CD4-positive, alpha-beta T cell (primary cell): ENCODE results near the gene RANBP3. TPM values are rescaled to one million over a fixed set of nuclear protein-coding genes. Genes with fewer than 3 reads are reported as not detected.

Experiments used
- ATAC-seq: fragments of 200-7000 bp; cut with Tn5 transposase; one replicate; pipeline ENCODE4 v1.10.0; 2022; ENCODE audit warnings: mild to moderate bottlenecking; ENCODE audit not compliant: poor library complexity
- CTCF ChIA-PET: fragments of 350-600 bp; sonication (Branson Sonifier 250); formaldehyde crosslinking; loops from one replicate; lab custom pipeline; 2021; ENCODE audit warnings: antibody characterized with exemption, inconsistent platforms; lab: Charles Lee
- POLR2A ChIA-PET: fragments of 350-600 bp; sonication (Branson Sonifier 250); formaldehyde crosslinking; loops from one replicate; lab custom pipeline; 2021; ENCODE audit warnings: antibody characterized with exemption, inconsistent platforms; lab: Charles Lee
- DNase-seq, 14 experiments: peaks; one replicate each; pipeline ENCODE4 v3.0.0-alpha.2; 2013 to 2020; ENCODE audit warnings: mixed read lengths in 2 of 14
- H3K27ac ChIP-seq, 2 donors: one replicate each; pipeline versions ENCODE4 v1.5.1 to v1.7.0; 2013; ENCODE audit warnings: low read length in 2 of 2, low read depth in 1 of 2, mild to moderate bottlenecking in 1 of 2
- H3K27me3 ChIP-seq, 2 experiments: 1 replicate in 1 of 2; 2 replicates in 1 of 2; pipeline versions ENCODE4 v1.6.1 to v1.7.0; 2013; ENCODE audit warnings: low read length in 2 of 2, control low read depth in 1 of 2, mild to moderate bottlenecking in 1 of 2, moderate library complexity in 1 of 2; ENCODE audit not compliant: insufficient read depth in 2 of 2, control insufficient read depth in 1 of 2
- H3K36me3 ChIP-seq: one replicate; pipeline ENCODE4 v1.6.1; 2013; ENCODE audit warnings: low read length, control low read depth; ENCODE audit not compliant: insufficient read depth
- H3K4me1 ChIP-seq: one replicate; pipeline ENCODE4 v1.6.1; 2013; ENCODE audit warnings: low read length, control low read depth; ENCODE audit not compliant: insufficient read depth
- H3K4me3 ChIP-seq: one replicate; pipeline ENCODE4 v1.5.1; 2013; ENCODE audit warnings: mild to moderate bottlenecking, low read length, moderate library complexity
- H3K9me3 ChIP-seq, 2 experiments: 1 replicate in 1 of 2; 2 replicates in 1 of 2; pipeline versions ENCODE4 v1.6.1 to v1.7.0; 2013; ENCODE audit warnings: low read length in 2 of 2, mild to moderate bottlenecking in 2 of 2, control low read depth in 1 of 2, moderate library complexity in 1 of 2; ENCODE audit not compliant: control insufficient read depth in 1 of 2, insufficient read depth in 1 of 2
- H3K27ac Mint-ChIP-seq: one replicate; pipeline ENCODE4 v1.8.0; 2020; ENCODE audit warnings: mixed read lengths
- H3K27me3 Mint-ChIP-seq: one replicate; pipeline ENCODE4 v1.8.0; 2021; ENCODE audit warnings: mixed read lengths
- H3K36me3 Mint-ChIP-seq: one replicate; pipeline ENCODE4 v1.8.0; 2021; ENCODE audit warnings: low read depth, mixed read lengths
- H3K4me1 Mint-ChIP-seq: one replicate; pipeline ENCODE4 v1.8.0; 2021; ENCODE audit warnings: low read depth, mixed read lengths
- H3K4me3 Mint-ChIP-seq: one replicate; pipeline ENCODE4 v1.8.0; 2020; ENCODE audit warnings: mild to moderate bottlenecking, mixed read lengths
- H3K9me3 Mint-ChIP-seq: one replicate; pipeline ENCODE4 v1.8.0; 2020; ENCODE audit warnings: mixed read lengths
- intact Hi-C, 2 experiments: fragments of 100-400 bp; cut with DNase I in 1 of 2; cut with micrococcal nuclease in 1 of 2; formaldehyde crosslinking; loops; one replicate each; pipeline versions ENCODE4 v1.15.1 to v1.9.0; 2023 to 2025; cut with DNase I, micrococcal nuclease
- total RNA-seq, 174 experiments: library from RNA in 2 of 174; stranded (reverse) in 2 of 174; gene quantifications; one replicate each; pipeline ENCODE4 v1.2.3 and lab custom pipeline; 2021 to 2026
- TF ChIP-seq, protein P1 (sequence below): fragments of 200-600 bp; IDR thresholded peaks from one replicate; pipeline ENCODE4 v1.8.0; 2022; ENCODE audit warnings: antibody characterized with exemption, mild to moderate bottlenecking

Gene RANBP3
- total RNA-seq, 2 experiments from 2014 or later = 82.7 to 88.7 TPM

DNA sequence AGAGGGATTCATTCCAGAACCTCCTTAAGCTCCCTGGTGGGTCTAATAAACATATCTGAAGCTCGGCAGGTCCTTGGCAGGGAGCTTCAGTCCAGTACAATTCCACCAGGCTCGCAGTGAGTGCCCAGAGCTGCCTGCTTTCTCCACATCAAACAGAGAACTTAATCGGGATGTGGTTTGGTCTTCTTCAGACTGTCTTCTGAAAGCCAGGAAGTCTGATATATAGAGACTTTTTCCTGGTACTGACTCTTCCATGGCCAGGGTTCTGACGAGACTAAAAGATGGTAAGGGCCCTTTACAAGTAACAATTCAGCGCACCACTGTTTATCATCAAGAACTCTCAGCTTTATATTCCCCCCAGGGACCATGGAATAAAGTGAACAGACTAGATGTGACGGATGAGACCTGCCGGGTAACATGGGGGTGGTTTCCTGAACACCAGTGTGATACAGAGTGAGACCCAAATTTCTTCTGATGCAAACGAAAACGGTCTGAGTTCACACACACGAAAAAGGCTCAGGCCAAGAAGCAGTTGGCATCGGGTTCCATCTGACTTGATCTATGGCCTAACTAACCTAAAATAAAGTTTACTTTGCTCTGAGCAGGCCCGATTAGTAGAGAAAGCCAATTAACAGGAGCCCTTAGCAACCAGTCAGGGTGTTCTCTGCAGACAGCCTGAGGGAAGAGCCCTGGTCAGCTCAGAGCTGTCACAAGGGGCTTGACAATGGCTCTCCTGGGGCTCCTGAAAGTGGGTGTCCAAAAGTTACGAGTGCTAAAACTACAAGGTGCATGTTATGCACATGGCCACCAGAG is 29.0 kb downstream of the RANBP3 start:
- peaks cover 89% of the 10 kb centered on the region for H3K4me1 Mint-ChIP-seq
- Histone ChIP-seq H3K9me3 (no peaks in the 10 kb centered on the region), H3K4me3 (no peak overlapping the region), H3K4me1 (peaks cover 91% of the 10 kb centered on the region), H3K36me3 (peaks cover 22% of the 10 kb centered on the region), H3K27ac (peak overlapping the region; percentile 49 to 76), H3K27me3 (no peaks in the 10 kb centered on the region)
- H3K27me3 Mint-ChIP-seq = no peaks in the 10 kb centered on the region
- ChIA-PET POLR2A (interaction anchor here (1.0 to 7.4 kb wide), 4 partner anchors 12 to 44 kb away, joined by 3 to 93 read pairs (median 11); partner anchors contain the start of genes NDUFA11, RANBP3 and VMAC), CTCF (interaction anchor here (0.9 to 4.2 kb wide), 5 partner anchors 13 to 145 kb away, joined by 3 to 19 read pairs (median 6); no protein-coding TSS in a partner anchor)
- DNase-seq (peak in 3 of 14 experiments; percentile 32 to 64 (median 42)), ATAC-seq (peak; percentile 30)
- intact Hi-C loops = loop anchor here in 1 of 2 experiments (2.0 kb wide), 1 partner anchor 14 kb away; no protein-coding TSS in a partner anchor
- H3K27ac Mint-ChIP-seq = peak overlapping the region; percentile 92
- TF ChIP-seq, protein P1, sequence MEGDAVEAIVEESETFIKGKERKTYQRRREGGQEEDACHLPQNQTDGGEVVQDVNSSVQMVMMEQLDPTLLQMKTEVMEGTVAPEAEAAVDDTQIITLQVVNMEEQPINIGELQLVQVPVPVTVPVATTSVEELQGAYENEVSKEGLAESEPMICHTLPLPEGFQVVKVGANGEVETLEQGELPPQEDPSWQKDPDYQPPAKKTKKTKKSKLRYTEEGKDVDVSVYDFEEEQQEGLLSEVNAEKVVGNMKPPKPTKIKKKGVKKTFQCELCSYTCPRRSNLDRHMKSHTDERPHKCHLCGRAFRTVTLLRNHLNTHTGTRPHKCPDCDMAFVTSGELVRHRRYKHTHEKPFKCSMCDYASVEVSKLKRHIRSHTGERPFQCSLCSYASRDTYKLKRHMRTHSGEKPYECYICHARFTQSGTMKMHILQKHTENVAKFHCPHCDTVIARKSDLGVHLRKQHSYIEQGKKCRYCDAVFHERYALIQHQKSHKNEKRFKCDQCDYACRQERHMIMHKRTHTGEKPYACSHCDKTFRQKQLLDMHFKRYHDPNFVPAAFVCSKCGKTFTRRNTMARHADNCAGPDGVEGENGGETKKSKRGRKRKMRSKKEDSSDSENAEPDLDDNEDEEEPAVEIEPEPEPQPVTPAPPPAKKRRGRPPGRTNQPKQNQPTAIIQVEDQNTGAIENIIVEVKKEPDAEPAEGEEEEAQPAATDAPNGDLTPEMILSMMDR = no peak
- peaks cover 34% of the 10 kb centered on the region for H3K36me3 Mint-ChIP-seq
- H3K4me3 Mint-ChIP-seq = peak overlapping the region; percentile 79
- no peaks in the 10 kb centered on the region for H3K9me3 Mint-ChIP-seq

- CTCF ChIA-PET = interaction anchor here (1.4 to 4.2 kb wide), 2 partner anchors 14 to 20 kb away, joined by 6 to 19 read pairs; no protein-coding TSS in a partner anchor
Measured at GRCh38 chr19:5947435-5947834, 30.5 kb downstream of the RANBP3 start.

GRCh38 chr19:5943623-5944022 is 34.3 kb downstream of the RANBP3 start:
- Mint-ChIP-seq H3K36me3 (peaks cover 62% of the 10 kb centered on the region), H3K4me3 (no peak overlapping the region), H3K4me1 (peaks cover 35% of the 10 kb centered on the region), H3K9me3 (no peaks in the 10 kb centered on the region), H3K27ac (no peak overlapping the region), H3K27me3 (no peaks in the 10 kb centered on the region)
- Histone ChIP-seq H3K9me3 (no peaks in the 10 kb centered on the region), H3K27me3 (no peaks in the 10 kb centered on the region), H3K27ac (no peak overlapping the region), H3K4me1 (peaks cover 40% of the 10 kb centered on the region), H3K4me3 (no peak overlapping the region), H3K36me3 (peaks cover 46% of the 10 kb centered on the region)
- intact Hi-C loops = no loop called here
- no peak for DNase-seq
- POLR2A ChIA-PET = interaction anchor here (1.2 kb wide), 1 partner anchor 8 kb away, joined by 3 read pairs; no protein-coding TSS in a partner anchor
- TF ChIP-seq, protein P1 = no peak
- ATAC-seq = no peak
- CTCF ChIA-PET = no interaction called here

More at GRCh38 chr19:5947435-5947834, 30.5 kb downstream of the RANBP3 start:
- no peaks in the 10 kb centered on the region for H3K9me3 ChIP-seq
- ATAC-seq (no peak), DNase-seq (peak in 2 of 14 experiments; percentile 46 to 47)
- peaks cover 22% of the 10 kb centered on the region for H3K36me3 ChIP-seq
- no peaks in the 10 kb centered on the region for H3K27me3 ChIP-seq
- POLR2A ChIA-PET = interaction anchor here (1.0 to 7.4 kb wide), 2 partner anchors 14 to 35 kb away, joined by 3 to 93 read pairs; no protein-coding TSS in a partner anchor
- intact Hi-C loops = no loop called here
- H3K4me1 Mint-ChIP-seq = peaks cover 73% of the 10 kb centered on the region
- H3K4me1 ChIP-seq = peaks cover 78% of the 10 kb centered on the region
- TF ChIP-seq, protein P1 = no peak
- no peaks in the 10 kb centered on the region for H3K27me3 Mint-ChIP-seq
- H3K4me3 ChIP-seq = no peak overlapping the region
- no peak overlapping the region for H3K4me3 Mint-ChIP-seq
- no peaks in the 10 kb centered on the region for H3K9me3 Mint-ChIP-seq
- peak overlapping the region; percentile 92 for H3K27ac Mint-ChIP-seq
- H3K27ac ChIP-seq = peak overlapping the region; percentile 36 to 76
- peaks cover 32% of the 10 kb centered on the region for H3K36me3 Mint-ChIP-seq
